RWPE1 (cell line): ENCODE measurements around the gene ULBP2.
"Not testable (repeated sequence)": the region's sequence is repeated elsewhere in the genome, so short reads cannot be mapped to it uniquely, and the experiment has no call there.

ENCODE experiments used
- CTCF ChIA-PET: fragments of 350-600 bp; sonication (Branson Sonifier 250); formaldehyde crosslinking; extraction: SDS; loops from one replicate; lab custom pipeline; 2021; lab: Yijun Ruan, JAX
- POLR2A ChIA-PET: fragments of 400-600 bp; formaldehyde crosslinking; extraction: SDS; loops from one replicate; lab custom pipeline; 2020; ENCODE audit warnings: antibody characterized with exemption; ENCODE audit not compliant: low non-redundant PET; lab: Yijun Ruan, JAX
- DNase-seq: peaks from one replicate; pipeline ENCODE4 v3.0.0; 2012; ENCODE audit warnings: low spot score
- H3K27ac ChIP-seq: fragments of 450-650 bp; 2 replicates; pipeline ENCODE4 v1.5.1; 2017
- TF ChIP-seq, protein P1 (sequence below): fragments of 450-650 bp; conservative IDR thresholded peaks from 2 replicates; pipeline ENCODE4 v1.5.1; 2017; ENCODE audit warnings: low read depth, mild to moderate bottlenecking

Gene ULBP2

DNA sequence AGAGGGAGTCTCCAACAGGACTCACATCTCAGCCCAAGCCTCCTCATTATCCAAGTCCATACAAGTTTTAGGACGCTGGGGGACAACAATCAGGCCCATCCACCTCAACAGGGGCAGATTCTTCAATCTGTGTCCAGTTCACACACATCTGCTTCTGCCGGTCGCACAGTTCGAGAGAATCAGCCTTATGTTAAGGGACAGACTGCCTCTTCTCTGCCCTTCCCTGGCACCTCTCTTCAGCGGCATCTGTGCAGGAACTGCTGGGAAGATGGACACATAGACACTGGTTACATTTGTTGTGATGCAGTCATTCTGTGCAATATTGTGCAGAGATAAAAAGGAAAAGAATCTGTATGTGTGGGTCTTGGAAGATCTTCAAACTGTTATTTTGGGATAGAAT lies 43.0 kb downstream of the ULBP2 start:
- no peak overlapping the region for H3K27ac ChIP-seq
- DNase-seq: no peak
- TF ChIP-seq, protein P1, sequence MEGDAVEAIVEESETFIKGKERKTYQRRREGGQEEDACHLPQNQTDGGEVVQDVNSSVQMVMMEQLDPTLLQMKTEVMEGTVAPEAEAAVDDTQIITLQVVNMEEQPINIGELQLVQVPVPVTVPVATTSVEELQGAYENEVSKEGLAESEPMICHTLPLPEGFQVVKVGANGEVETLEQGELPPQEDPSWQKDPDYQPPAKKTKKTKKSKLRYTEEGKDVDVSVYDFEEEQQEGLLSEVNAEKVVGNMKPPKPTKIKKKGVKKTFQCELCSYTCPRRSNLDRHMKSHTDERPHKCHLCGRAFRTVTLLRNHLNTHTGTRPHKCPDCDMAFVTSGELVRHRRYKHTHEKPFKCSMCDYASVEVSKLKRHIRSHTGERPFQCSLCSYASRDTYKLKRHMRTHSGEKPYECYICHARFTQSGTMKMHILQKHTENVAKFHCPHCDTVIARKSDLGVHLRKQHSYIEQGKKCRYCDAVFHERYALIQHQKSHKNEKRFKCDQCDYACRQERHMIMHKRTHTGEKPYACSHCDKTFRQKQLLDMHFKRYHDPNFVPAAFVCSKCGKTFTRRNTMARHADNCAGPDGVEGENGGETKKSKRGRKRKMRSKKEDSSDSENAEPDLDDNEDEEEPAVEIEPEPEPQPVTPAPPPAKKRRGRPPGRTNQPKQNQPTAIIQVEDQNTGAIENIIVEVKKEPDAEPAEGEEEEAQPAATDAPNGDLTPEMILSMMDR: no peak
- ChIA-PET CTCF (interaction anchor here (0.7 kb wide), 1 partner anchor 180 kb away, joined by 3 read pairs; no protein-coding TSS in a partner anchor), POLR2A (no interaction called here)

DNA sequence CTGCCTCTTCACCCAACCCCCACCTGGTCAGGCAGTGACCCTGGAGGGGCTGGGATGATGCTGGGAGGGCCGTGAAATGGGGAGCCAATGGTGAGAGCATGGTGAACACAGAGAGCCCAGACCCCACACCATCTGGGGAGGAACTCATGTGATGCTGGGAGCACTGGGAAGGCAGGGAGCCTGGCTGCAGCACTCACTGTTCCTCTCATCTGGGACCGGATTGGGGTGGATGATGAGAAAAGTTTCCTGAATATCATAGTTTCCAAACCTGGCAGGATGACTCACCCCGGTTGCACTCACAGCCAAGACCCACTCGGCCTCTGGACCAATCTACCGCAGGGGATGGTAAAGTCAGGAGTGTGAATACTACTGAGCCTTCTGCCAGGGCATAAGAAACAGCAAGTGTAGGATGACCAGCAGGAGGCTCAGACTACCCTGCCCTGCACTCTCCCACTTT lies 43.7 kb downstream of the ULBP2 start:
- TF ChIP-seq, protein P1: no peak
- H3K27ac ChIP-seq: no peak overlapping the region
- POLR2A ChIA-PET: no interaction called here
- CTCF ChIA-PET: no interaction called here
- no peak for DNase-seq

DNA sequence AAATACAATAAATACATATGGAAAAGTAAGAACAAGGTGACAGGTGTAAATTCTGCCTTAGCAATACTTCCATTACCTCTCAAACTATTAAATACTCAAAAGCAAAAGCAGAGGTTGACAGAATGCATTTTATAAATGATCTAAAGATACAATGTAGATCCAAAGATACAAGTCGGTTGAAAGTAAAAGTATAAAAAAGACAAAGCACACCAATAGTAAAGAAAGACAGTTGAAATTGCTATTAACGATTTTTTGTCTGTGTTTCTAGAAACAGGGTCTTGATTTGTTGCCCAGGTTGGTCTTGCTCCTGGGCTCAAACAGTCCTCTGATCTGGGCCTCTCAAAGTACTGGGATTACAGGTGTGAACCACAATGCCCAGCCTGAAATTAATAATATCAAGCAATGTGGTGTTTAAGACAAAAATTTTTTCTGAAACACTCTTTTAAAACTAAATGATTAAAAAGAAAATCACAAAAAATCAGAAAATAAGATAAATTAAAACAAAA lies 45.8 kb downstream of the ULBP2 start:
- ChIA-PET CTCF (interaction anchor here (0.6 kb wide), 1 partner anchor 283 kb away, joined by 3 read pairs; no protein-coding TSS in a partner anchor), POLR2A (no interaction called here)
- DNase-seq: no peak
- TF ChIP-seq, protein P1: no peak
- no peak overlapping the region for H3K27ac ChIP-seq

DNA sequence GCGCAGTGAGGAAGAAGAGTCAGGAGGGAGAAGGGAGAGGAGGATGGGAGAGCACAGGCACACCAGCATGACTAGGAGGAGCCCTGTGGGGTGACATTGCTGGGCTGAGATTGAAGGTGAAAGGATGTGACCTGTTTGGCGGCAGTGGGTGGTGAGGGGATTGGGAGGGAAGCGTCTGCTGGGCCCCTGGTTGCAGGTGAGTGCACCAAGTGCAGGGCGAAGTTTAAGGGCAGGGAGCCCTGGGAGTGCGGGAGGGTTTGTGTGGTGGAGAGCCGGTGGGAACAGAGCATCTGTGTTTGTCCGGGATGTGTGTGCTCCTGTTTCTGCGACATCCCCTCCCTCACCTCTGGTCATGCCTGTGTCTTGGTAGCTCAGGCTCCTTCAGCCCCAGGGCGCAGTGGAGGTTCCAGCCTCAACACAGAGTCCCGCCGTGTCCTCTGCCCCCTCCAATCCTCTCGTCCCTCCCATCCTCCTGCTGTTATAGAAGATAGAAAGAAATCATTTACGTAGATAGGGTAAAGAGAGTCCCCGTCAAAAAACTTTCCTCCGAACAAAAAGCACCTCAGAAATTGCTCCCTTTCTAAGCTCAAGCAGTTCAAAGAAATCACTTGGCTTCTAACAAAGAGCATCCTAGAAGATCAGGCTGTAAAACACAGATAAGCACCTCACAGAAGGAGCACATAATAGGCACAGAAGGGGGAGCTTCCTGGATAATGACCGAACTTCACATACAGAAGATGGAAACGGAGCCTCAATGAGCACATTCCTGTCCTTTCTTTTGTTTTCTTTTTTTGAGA lies 46.9 kb downstream of the ULBP2 start:
- TF ChIP-seq, protein P1: no peak
- ChIA-PET CTCF (interaction anchor here (0.6 kb wide), 3 partner anchors 284 to 506 kb away, joined by 3 read pairs; no protein-coding TSS in a partner anchor), POLR2A (no interaction called here)
- no peak overlapping the region for H3K27ac ChIP-seq
- DNase-seq: no peak

DNA sequence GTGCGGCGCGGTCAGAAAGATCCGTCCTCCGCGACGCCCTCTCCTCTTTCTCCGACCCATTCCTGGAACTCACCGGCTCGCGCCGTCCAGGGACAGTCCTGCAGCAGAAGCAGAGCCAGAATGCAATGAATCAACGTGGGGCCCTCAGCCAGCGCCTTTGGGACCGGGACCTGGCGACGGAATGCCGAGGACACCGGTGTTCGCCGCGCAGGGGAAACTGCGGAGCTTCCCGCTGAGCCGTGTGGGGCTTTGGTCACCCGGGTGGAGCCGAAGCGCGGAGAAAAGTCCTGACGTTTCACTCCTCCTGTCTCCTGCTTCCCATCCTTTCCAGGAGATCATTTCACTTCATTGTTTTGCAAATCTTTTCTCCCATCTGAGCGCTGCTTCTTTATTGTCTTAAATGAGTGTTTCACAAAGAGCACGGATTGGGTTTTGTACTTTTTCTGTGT lies 48.4 kb downstream of the ULBP2 start:
- no peak for DNase-seq
- ChIA-PET POLR2A (no interaction called here), CTCF (interaction anchor here (1.8 kb wide), 1 partner anchor 81 kb away, joined by 5 read pairs; no protein-coding TSS in a partner anchor)
- TF ChIP-seq, protein P1: no peak
- H3K27ac ChIP-seq: no peak overlapping the region

DNA sequence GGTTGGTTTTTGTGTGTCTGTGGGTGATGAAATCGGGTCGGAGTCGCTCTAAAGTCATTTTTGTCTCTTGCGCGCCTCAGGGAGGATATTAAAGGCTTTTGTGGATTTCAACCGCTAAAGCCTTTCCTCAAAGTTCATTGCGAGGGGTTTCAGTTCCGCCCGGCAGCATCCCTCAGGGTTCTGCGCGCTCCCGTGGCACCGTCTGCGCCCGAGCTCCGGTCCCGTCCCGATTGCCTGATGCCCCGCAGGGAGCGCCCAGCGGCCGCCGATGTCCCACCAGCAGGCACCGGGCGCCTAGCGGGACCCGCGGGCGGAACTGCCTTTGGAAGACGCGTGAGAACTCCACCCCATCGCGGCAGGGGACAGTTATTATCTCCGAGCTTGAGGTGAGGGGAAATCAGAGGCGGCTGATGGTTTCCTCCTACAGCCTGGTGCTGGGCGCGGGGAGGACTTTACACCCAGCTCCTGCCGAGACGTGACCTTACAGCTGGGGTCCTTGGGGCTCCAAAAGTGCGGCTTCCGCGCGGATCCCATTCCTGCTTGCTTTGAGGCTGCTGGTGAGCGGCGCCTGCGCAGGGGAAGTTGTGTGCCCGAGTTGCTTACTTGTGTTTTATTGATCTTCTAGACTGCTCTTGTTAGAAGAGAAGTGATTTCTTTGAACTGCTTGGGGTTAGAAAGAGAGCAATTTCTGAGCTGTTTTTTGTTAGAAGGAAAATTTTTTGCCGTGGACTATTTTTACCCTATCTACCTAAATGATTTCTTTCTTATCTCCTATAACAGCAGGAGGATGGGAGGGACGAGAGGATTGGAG lies 49.1 kb downstream of the ULBP2 start:
- no peak overlapping the region for H3K27ac ChIP-seq
- POLR2A ChIA-PET: no interaction called here
- TF ChIP-seq, protein P1: no peak
- CTCF ChIA-PET: interaction anchor here (0.6 to 1.8 kb wide), 2 partner anchors 38 to 80 kb away, joined by 3 to 5 read pairs; no protein-coding TSS in a partner anchor
- DNase-seq: no peak

DNA sequence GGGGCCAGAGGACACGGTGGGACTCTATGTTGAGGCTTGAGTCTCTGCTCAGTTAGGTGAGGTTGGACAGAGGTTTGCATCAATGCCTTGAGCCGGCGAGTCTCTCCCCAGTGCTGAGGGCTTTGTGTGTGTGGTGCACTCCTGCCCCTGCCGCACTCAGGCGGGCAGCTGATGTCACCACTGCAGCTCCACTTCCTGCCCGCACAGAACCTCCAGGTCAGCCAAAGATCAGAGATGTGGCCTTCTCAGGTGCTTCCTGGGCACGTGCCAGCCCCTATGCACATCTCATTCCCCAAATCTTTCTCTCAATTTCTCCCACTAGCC lies 49.6 kb downstream of the ULBP2 start:
- POLR2A ChIA-PET, DNase-seq: not testable (repeated sequence)

More for the DNA sequence above, 49.6 kb downstream of the ULBP2 start:
- H3K27ac ChIP-seq: not testable (repeated sequence)
- CTCF ChIA-PET: interaction anchor here (0.6 to 1.8 kb wide), 2 partner anchors 38 to 80 kb away, joined by 3 to 5 read pairs; no protein-coding TSS in a partner anchor
